Body of pancreas (tissue), 4 donors: ENCODE results near the gene UBN2.

Experiments
- CTCF ChIP-seq, 7 experiments: fragments of 450-650 bp in 4 of 7; fragments of 200-600 bp in 3 of 7; sonication (generic) in 3 of 7; IDR thresholded peaks; one replicate each; pipeline ENCODE4 v1.5.1; 2016 to 2019; ENCODE audit warnings: antibody characterized with exemption in 7 of 7
- POLR2A ChIP-seq, 3 donors: fragments of 450-650 bp; IDR thresholded peaks; one replicate each; pipeline ENCODE4 v1.6.1; 2016; ENCODE audit warnings: antibody characterized with exemption in 3 of 3, mild to moderate bottlenecking in 2 of 3

DNA sequence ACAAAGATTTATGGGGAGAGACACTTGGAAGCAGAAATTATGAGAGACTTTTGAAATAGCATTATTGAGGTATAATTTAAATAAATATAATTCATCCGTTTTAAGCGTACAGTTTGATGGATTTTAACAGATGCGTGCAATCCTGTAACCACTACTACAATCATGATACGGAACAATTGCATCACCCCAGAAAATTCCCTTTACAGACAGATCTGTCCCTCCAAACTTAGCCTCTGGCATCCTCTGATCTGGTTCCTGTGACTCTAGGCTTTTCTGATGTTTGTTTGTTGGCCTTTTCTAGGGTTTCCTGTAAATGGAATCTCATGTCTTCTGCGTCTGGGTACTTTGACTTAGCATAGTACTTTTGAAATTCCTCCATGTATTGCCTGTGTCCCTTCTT is 15.5 kb downstream of the UBN2 start:
- no peak for TF ChIP-seq CTCF (IDR thresholded peaks at IDR 0.05)
- TF ChIP-seq POLR2A (IDR thresholded peaks at IDR 0.05), result no peak
